ENCODE data around the gene ARID3A. TPM values are rescaled to one million over a fixed set of nuclear protein-coding genes. Genes with fewer than 3 reads are reported as not detected.

Gene ARID3A
- total RNA-seq, 1 donor from 2014 or later, result 6.6 TPM

GRCh38 chr19:937259-937694, 11.4 kb downstream of the ARID3A start:
- no peak overlapping the region for H3K4me3 Mint-ChIP-seq (ENCODE audit: unreplicated experiment)
- H3K4me1 Mint-ChIP-seq (ENCODE audit: low read depth), result peaks cover 40% of the 10 kb centered on the region
- DNase-seq (ENCODE audit: low spot score), result no peak
- peaks cover 2% of the 10 kb centered on the region for H3K36me3 Mint-ChIP-seq (ENCODE audit: low read depth)
- no peak for TF ChIP-seq CTCF (IDR thresholded peaks at IDR 0.05)
- no peaks in the 10 kb centered on the region for H3K27me3 Mint-ChIP-seq (ENCODE audit: low read depth)
- no peaks in the 10 kb centered on the region for H3K9me3 Mint-ChIP-seq (ENCODE audit: low read depth)
- H3K27ac Mint-ChIP-seq (ENCODE audit: unreplicated experiment), result no peak overlapping the region

GRCh38 chr19:938233-938923, 12.5 kb downstream of the ARID3A start:
- Mint-ChIP-seq H3K4me1 (ENCODE audit: low read depth) (peaks cover 32% of the 10 kb centered on the region), H3K27me3 (ENCODE audit: low read depth) (no peaks in the 10 kb centered on the region), H3K27ac (ENCODE audit: unreplicated experiment) (no peak overlapping the region), H3K36me3 (ENCODE audit: low read depth) (peaks cover 2% of the 10 kb centered on the region), H3K4me3 (ENCODE audit: unreplicated experiment) (no peak overlapping the region), H3K9me3 (ENCODE audit: low read depth) (no peaks in the 10 kb centered on the region)
- no peak for TF ChIP-seq CTCF (IDR thresholded peaks at IDR 0.05)
- no peak for DNase-seq (ENCODE audit: low spot score)

- Mint-ChIP-seq H3K27me3 (ENCODE audit: low read depth) (no peaks in the 10 kb centered on the region), H3K4me1 (ENCODE audit: low read depth) (peaks cover 23% of the 10 kb centered on the region), H3K9me3 (ENCODE audit: low read depth) (no peaks in the 10 kb centered on the region), H3K27ac (ENCODE audit: unreplicated experiment) (no peak overlapping the region), H3K36me3 (ENCODE audit: low read depth) (peaks cover 2% of the 10 kb centered on the region), H3K4me3 (ENCODE audit: unreplicated experiment) (no peak overlapping the region)
- no peak for DNase-seq (ENCODE audit: low spot score)
- TF ChIP-seq CTCF (IDR thresholded peaks at IDR 0.05), result no peak
These were observed 13.6 kb downstream of the ARID3A start for GRCh38 chr19:939439-939838.

GRCh38 chr19:939922-940321, 14.1 kb downstream of the ARID3A start:
- no peak for TF ChIP-seq CTCF (IDR thresholded peaks at IDR 0.05)
- no peaks in the 10 kb centered on the region for H3K9me3 Mint-ChIP-seq (ENCODE audit: low read depth)
- peaks cover 18% of the 10 kb centered on the region for H3K4me1 Mint-ChIP-seq (ENCODE audit: low read depth)
- peaks cover 2% of the 10 kb centered on the region for H3K36me3 Mint-ChIP-seq (ENCODE audit: low read depth)
- no peaks in the 10 kb centered on the region for H3K27me3 Mint-ChIP-seq (ENCODE audit: low read depth)
- no peak overlapping the region for H3K4me3 Mint-ChIP-seq (ENCODE audit: unreplicated experiment)
- DNase-seq (ENCODE audit: low spot score), result no peak
- H3K27ac Mint-ChIP-seq (ENCODE audit: unreplicated experiment), result no peak overlapping the region

- DNase-seq (ENCODE audit: low spot score), result no peak
These were observed 14.9 kb downstream of the ARID3A start for GRCh38 chr19:940591-941291.

More at GRCh38 chr19:940591-941291, 14.9 kb downstream of the ARID3A start:
- Mint-ChIP-seq H3K27me3 (ENCODE audit: low read depth) (no peaks in the 10 kb centered on the region), H3K4me3 (ENCODE audit: unreplicated experiment) (no peak overlapping the region), H3K9me3 (ENCODE audit: low read depth) (no peaks in the 10 kb centered on the region), H3K36me3 (ENCODE audit: low read depth) (peaks cover 2% of the 10 kb centered on the region), H3K27ac (ENCODE audit: unreplicated experiment) (peak overlapping the region; percentile 24), H3K4me1 (ENCODE audit: low read depth) (peaks cover 12% of the 10 kb centered on the region)
- no peak for TF ChIP-seq CTCF (IDR thresholded peaks at IDR 0.05)
